HepG2 (cell line): ENCODE data around the gene ABHD15. TPM values are rescaled to one million over a fixed set of nuclear protein-coding genes. Genes with fewer than 3 reads are reported as not detected.

Experiments used
- ARID4A ChIP-seq: sonication (generic); formaldehyde crosslinking; IDR thresholded peaks from 2 replicates; pipeline ENCODE4 v1.5.0; 2020; ENCODE audit warnings: mild to moderate bottlenecking, missing genetic modification reagents, borderline replicate concordance
- BHLHE40 ChIP-seq: IDR thresholded peaks from 2 replicates; pipeline ENCODE4 v1.6.1; 2011; ENCODE audit warnings: low read length, improper control_type of control experiment
- ETV5 ChIP-seq: IDR thresholded peaks from 2 replicates; pipeline ENCODE4 v1.6.1; 2018; ENCODE audit warnings: missing biosample characterization, missing genetic modification reagents, inconsistent platforms, borderline replicate concordance
- GABPA ChIP-seq, 2 experiments: IDR thresholded peaks; 2 replicates each; pipeline ENCODE4 v1.6.1; 2011 to 2016; ENCODE audit warnings: low read depth in 2 of 2, low read length in 1 of 2, missing biosample characterization in 1 of 2, missing genetic modification characterization in 1 of 2
- KDM4B ChIP-seq: sonication (generic); formaldehyde crosslinking; IDR thresholded peaks from 2 replicates; pipeline ENCODE4 v1.4.0; 2020; ENCODE audit warnings: missing genetic modification reagents
- MXD3 ChIP-seq: IDR thresholded peaks from 2 replicates; pipeline ENCODE4 v1.6.1; 2016; ENCODE audit warnings: mild to moderate bottlenecking, missing biosample characterization, missing genetic modification reagents
- NR3C1 ChIP-seq: sonication (generic); formaldehyde crosslinking; IDR thresholded peaks from 2 replicates; pipeline ENCODE4 v1.4.0; 2020; ENCODE audit warnings: missing genetic modification reagents
- SP1 ChIP-seq, 2 experiments: fragments of 450-650 bp in 1 of 2; sonication (generic) in 1 of 2; formaldehyde crosslinking in 1 of 2; IDR thresholded peaks; 2 replicates each; pipeline versions ENCODE4 v1.4.0 to v1.6.1; 2016 to 2020; ENCODE audit warnings: missing genetic modification reagents in 1 of 2
- TARDBP ChIP-seq: sonication (generic); formaldehyde crosslinking; IDR thresholded peaks from 2 replicates; pipeline ENCODE4 v1.8.0; 2022; ENCODE audit warnings: mild to moderate bottlenecking, missing genetic modification reagents
- ZNF646 ChIP-seq: sonication (generic); formaldehyde crosslinking; IDR thresholded peaks from 2 replicates; pipeline ENCODE4 v1.9.0; 2021; ENCODE audit warnings: mild to moderate bottlenecking, missing genetic modification reagents
- ZNF891 ChIP-seq: sonication (generic); formaldehyde crosslinking; IDR thresholded peaks from 2 replicates; pipeline ENCODE4 v1.5.0; 2020; ENCODE audit warnings: mild to moderate bottlenecking, missing genetic modification reagents
- polyA plus RNA-seq, 8 experiments: library from polyadenylated mRNA; depleted of rRNA in 3 of 8; stranded (reverse) in 7 of 8; unstranded in 1 of 8; fragments of >200 nt; fragmentation: Illumina TruSeq in 4 of 8; extraction: Trizol in 4 of 8; gene quantifications; 2 replicates each; pipeline versions ENCODE4 v1.2.1 to v1.2.3, GENCODE V29; 2011 to 2016; ENCODE audit warnings: low read depth in 4 of 8, missing spikeins in 1 of 8, mixed read lengths in 1 of 8; ENCODE audit not compliant: insufficient read depth in 1 of 8
- total RNA-seq, 5 experiments: library from RNA; depleted of rRNA; stranded (reverse); fragments of >200 nt; fragmentation: Illumina TruSeq; extraction: Trizol; gene quantifications; 2 replicates each; pipeline ENCODE4 v1.2.3, GENCODE V29; 2016; ENCODE audit warnings: low read depth in 1 of 5
- TF ChIP-seq, protein P1 (sequence below): sonication (generic); formaldehyde crosslinking; IDR thresholded peaks from 2 replicates; pipeline ENCODE4 v1.4.0; 2020; ENCODE audit warnings: missing genetic modification reagents

ABHD15 gene
- total and polyA plus RNA-seq, 2 of the 13 experiments (the other 11 are each of a cell fraction or from before 2014, with no cell fraction given), result 2.4 to 7.7 TPM

GRCh38 chr17:29566473-29567303 lies at the start of gene ABHD15 (continued):
- peak; percentile 41; the same call in 1 of the 2 replicates for TF ChIP-seq ARID4A
- TF ChIP-seq NR3C1 (CRISPR knock-in tag), result no peak
- no peak for TF ChIP-seq ZNF646 (CRISPR knock-in tag)
- TF ChIP-seq TARDBP (CRISPR knock-in tag), result peak; percentile 34; the same call in 1 of the 2 replicates
- no peak for TF ChIP-seq ETV5 (CRISPR knock-in tag)
- TF ChIP-seq SP1 (IDR thresholded peaks at IDR 0.05), result no peak
- no peak for TF ChIP-seq SP1 (CRISPR knock-in tag; IDR thresholded peaks at IDR 0.05)
- no peak for TF ChIP-seq BHLHE40
- TF ChIP-seq, protein P1, sequence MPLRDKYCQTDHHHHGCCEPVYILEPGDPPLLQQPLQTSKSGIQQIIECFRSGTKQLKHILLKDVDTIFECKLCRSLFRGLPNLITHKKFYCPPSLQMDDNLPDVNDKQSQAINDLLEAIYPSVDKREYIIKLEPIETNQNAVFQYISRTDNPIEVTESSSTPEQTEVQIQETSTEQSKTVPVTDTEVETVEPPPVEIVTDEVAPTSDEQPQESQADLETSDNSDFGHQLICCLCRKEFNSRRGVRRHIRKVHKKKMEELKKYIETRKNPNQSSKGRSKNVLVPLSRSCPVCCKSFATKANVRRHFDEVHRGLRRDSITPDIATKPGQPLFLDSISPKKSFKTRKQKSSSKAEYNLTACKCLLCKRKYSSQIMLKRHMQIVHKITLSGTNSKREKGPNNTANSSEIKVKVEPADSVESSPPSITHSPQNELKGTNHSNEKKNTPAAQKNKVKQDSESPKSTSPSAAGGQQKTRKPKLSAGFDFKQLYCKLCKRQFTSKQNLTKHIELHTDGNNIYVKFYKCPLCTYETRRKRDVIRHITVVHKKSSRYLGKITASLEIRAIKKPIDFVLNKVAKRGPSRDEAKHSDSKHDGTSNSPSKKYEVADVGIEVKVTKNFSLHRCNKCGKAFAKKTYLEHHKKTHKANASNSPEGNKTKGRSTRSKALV (CRISPR knock-in tag), result peak; percentile 96; the same call in 1 of the 2 replicates
- TF ChIP-seq KDM4B (CRISPR knock-in tag), result 0 out of 2 replicates have a peak, but pooled peaks have one; percentile 2
- peak; percentile 28; the same call in 1 of the 2 replicates for TF ChIP-seq MXD3
- no peak; the same call in 1 of the 2 replicates for TF ChIP-seq ZNF891 (CRISPR knock-in tag)
- TF ChIP-seq GABPA (IDR thresholded peaks at IDR 0.05; ENCODE audit: low read depth, low read length), result no peak
- TF ChIP-seq GABPA (CRISPR knock-in tag; IDR thresholded peaks at IDR 0.05; ENCODE audit: low read depth), result no peak
